GM08714 (cell line): ENCODE results near the gene WDR31.
A peak's percentile ranks its signal among the peaks of the same experiment; 100 is the strongest.

Experiments
- H3K4me3 ChIP-seq: fragments of 200-500 bp; sonication (Bioruptor generic); 2 replicates; pipeline ENCODE4 v1.5.1; 2014; ENCODE audit warnings: mild to moderate bottlenecking, low read length, inconsistent platforms
- ZNF274 ChIP-seq: IDR thresholded peaks from 2 replicates; pipeline ENCODE4 v1.6.1; 2012; ENCODE audit warnings: mild to moderate bottlenecking, low read depth, low read length

WDR31 gene

GRCh38 chr9:113274474-113275156 lies 65.5 kb downstream of the WDR31 start:
- no peak for TF ChIP-seq ZNF274
- H3K4me3 ChIP-seq, result peak overlapping the region; percentile 97

- no peak for TF ChIP-seq ZNF274
- no peak overlapping the region for H3K4me3 ChIP-seq
Measured at GRCh38 chr9:113269871-113270270, 70.2 kb downstream of the WDR31 start.

- no peak overlapping the region for H3K4me3 ChIP-seq
- no peak for TF ChIP-seq ZNF274
Measured at GRCh38 chr9:113269355-113269754, 70.7 kb downstream of the WDR31 start.

GRCh38 chr9:113267911-113268566 lies 72.0 kb downstream of the WDR31 start:
- no peak overlapping the region for H3K4me3 ChIP-seq

DNA sequence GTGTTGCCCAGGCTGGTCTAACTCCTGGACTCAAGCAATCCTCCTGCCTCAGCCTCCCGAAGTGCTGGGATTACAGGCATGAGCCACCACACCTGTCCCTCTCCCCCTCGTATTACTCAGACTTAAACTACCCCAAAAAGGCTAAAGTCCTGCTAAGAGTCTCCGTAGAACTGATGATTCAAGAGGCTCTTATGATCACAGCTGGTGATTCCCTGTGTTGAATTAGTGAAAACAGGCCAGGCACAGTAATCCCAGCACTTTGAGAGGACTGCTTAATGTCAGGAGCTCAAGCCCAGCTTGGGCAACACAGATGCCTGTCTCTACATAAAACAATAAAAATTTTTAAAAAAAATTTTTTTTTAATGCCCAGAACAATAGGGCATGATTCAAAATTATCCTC lies 73.9 kb downstream of the WDR31 start:
- H3K4me3 ChIP-seq, result no peak overlapping the region
- TF ChIP-seq ZNF274, result no peak

More at GRCh38 chr9:113267911-113268566, 72.0 kb downstream of the WDR31 start:
- TF ChIP-seq ZNF274, result no peak
